ENCODE data around the gene CBL. TPM values are rescaled to one million over a fixed set of nuclear protein-coding genes. Genes with fewer than 3 reads are reported as not detected.
"Not testable (repeated sequence)": the region's sequence is repeated elsewhere in the genome, so short reads cannot be mapped to it uniquely, and the experiment has no call there.

The CBL gene
- total RNA-seq, 1 donor, result 9.0 TPM

DNA sequence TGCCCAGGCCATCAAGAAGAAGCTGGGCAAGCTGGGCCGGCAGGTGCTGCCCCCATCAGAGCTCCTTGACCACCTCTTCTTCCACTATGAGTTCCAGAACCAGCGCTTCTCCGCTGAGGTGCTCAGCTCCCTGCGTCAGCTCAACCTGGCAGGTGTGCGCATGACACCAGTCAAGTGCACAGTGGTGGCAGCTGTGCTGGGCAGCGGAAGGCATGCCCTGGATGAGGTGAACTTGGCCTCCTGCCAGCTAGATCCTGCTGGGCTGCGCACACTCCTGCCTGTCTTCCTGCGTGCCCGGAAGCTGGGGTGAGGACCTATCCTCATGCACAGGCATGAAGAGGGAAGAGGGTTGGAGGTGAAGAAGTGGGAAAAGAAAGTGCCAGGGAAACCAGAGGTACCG, 26.2 kb upstream of the CBL start:
- H4K20me1 ChIP-seq (ENCODE audit: insufficient read depth, low read length), result peaks cover under 1% of the 10 kb centered on the region
- H3K27me3 ChIP-seq (ENCODE audit: insufficient read depth, low read length), result no peaks in the 10 kb centered on the region
- H3K4me2 ChIP-seq (ENCODE audit: insufficient read depth, low read length), result no peak overlapping the region
- DNase-seq (ENCODE audit: insufficient read length, low spot score, missing footprints), result peak; percentile 42
- H3K36me3 ChIP-seq (ENCODE audit: insufficient read depth, low read length), result peaks cover 20% of the 10 kb centered on the region
- no peaks in the 10 kb centered on the region for H3K9me3 ChIP-seq (ENCODE audit: low read depth, low read length)
- H3K79me2 ChIP-seq (ENCODE audit: insufficient read depth, low read length), result no peaks in the 10 kb centered on the region
- H3K4me3 ChIP-seq (ENCODE audit: insufficient read depth, low read length), result no peak overlapping the region
- no peak overlapping the region for H2AFZ ChIP-seq (ENCODE audit: low read length)
- no peak overlapping the region for H3K27ac ChIP-seq (ENCODE audit: low read depth, low read length)
- TF ChIP-seq, protein P1, sequence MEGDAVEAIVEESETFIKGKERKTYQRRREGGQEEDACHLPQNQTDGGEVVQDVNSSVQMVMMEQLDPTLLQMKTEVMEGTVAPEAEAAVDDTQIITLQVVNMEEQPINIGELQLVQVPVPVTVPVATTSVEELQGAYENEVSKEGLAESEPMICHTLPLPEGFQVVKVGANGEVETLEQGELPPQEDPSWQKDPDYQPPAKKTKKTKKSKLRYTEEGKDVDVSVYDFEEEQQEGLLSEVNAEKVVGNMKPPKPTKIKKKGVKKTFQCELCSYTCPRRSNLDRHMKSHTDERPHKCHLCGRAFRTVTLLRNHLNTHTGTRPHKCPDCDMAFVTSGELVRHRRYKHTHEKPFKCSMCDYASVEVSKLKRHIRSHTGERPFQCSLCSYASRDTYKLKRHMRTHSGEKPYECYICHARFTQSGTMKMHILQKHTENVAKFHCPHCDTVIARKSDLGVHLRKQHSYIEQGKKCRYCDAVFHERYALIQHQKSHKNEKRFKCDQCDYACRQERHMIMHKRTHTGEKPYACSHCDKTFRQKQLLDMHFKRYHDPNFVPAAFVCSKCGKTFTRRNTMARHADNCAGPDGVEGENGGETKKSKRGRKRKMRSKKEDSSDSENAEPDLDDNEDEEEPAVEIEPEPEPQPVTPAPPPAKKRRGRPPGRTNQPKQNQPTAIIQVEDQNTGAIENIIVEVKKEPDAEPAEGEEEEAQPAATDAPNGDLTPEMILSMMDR (IDR thresholded peaks at IDR 0.05; ENCODE audit: extremely low read depth, low read depth, low read length), result no peak
- no peaks in the 10 kb centered on the region for H3K4me1 ChIP-seq (ENCODE audit: insufficient read depth, low read length)

DNA sequence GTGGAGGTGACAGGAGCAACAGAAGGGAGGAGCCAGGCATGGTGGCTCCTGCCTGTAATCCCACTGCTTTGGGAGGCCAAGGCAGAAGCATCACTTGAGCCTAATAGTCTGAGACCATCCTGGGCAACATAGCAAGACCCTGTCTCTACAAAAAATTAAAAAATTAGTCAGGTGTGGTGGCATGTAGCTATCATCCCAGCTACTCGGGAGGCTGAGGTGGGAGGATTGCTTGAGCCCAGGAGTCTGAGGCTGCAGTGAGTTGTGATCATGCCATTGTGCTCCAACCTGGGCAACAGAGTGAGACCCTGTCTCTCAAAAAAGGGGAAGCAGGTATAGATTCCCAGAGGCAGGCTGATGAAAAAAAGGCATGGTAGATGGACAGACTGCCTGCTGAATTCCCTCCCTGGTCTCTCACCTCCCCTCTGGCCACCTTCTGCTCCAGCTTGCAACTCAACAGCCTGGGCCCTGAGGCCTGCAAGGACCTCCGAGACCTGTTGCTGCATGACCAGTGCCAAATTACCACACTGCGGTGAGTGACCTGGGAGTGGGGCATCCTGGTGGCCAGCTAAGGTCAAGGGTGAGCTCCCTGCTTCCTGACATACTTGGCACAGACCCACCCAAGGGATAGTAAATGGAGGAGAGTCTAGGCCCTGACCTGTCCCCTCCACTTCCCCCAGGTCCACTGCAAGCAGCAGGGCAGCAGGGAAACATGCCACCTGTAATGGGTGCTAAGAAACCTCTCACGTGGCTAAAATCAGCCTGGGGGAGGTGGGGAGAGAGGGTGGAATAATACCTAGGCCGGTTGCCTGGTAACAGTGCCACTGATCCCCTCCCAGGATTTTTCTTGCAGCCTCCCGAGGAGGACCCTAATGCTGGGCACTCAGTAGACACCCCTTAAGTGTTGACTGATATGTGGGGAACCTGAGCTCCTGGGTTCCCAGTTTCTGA, 25.1 kb upstream of the CBL start:
- Histone ChIP-seq H4K20me1 (ENCODE audit: insufficient read depth, low read length) (no peaks in the 10 kb centered on the region), H3K4me2 (ENCODE audit: insufficient read depth, low read length) (no peak overlapping the region), H3K27me3 (ENCODE audit: insufficient read depth, low read length) (peaks cover 5% of the 10 kb centered on the region), H3K36me3 (ENCODE audit: insufficient read depth, low read length) (peaks cover 15% of the 10 kb centered on the region), H3K79me2 (ENCODE audit: insufficient read depth, low read length) (no peaks in the 10 kb centered on the region), H3K4me1 (ENCODE audit: insufficient read depth, low read length) (no peaks in the 10 kb centered on the region), H3K4me3 (ENCODE audit: insufficient read depth, low read length) (no peak overlapping the region), H3K27ac (ENCODE audit: low read depth, low read length) (no peak overlapping the region), H3K9me3 (ENCODE audit: low read depth, low read length) (no peaks in the 10 kb centered on the region), H2AFZ (ENCODE audit: low read length) (no peak overlapping the region)
- DNase-seq (ENCODE audit: insufficient read length, low spot score, missing footprints), result peak; percentile 55
- TF ChIP-seq, protein P1 (IDR thresholded peaks at IDR 0.05; ENCODE audit: extremely low read depth, low read depth, low read length), result no peak

DNA sequence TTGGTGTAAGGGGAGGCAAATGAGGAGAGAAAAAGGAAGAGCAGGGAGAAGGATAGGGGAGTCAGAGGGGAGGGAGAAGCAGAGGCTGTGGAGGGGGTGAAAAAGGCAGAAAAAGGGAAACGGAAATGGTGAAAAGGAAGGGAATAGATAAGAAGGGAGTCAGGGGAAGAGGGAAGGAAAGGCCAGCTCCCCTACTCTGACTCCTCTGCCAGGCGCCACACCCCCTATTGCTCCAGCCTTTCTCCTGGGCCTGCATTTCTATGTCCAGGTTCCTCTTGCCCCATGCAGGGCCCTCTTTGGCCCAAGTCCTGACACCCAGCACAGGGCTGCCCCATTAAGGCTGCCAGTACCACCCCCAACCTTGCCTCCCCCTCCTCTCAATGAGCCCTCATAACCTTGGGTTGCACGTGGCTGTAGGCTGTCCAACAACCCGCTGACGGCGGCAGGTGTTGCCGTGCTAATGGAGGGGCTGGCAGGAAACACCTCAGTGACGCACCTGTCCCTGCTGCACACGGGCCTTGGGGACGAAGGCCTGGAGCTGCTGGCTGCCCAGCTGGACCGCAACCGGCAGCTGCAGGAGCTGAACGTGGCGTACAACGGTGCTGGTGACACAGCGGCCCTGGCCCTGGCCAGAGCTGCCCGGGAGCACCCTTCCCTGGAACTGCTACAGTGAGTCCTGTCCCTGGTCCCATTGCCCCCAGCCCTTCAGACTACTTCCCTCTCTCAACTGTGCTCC, 24.3 kb upstream of the CBL start:
- Histone ChIP-seq H3K27ac (ENCODE audit: low read depth, low read length) (no peak overlapping the region), H3K27me3 (ENCODE audit: insufficient read depth, low read length) (peaks cover 10% of the 10 kb centered on the region), H4K20me1 (ENCODE audit: insufficient read depth, low read length) (no peaks in the 10 kb centered on the region), H3K4me2 (ENCODE audit: insufficient read depth, low read length) (no peak overlapping the region), H3K79me2 (ENCODE audit: insufficient read depth, low read length) (no peaks in the 10 kb centered on the region), H3K4me1 (ENCODE audit: insufficient read depth, low read length) (no peaks in the 10 kb centered on the region), H2AFZ (ENCODE audit: low read length) (no peak overlapping the region), H3K4me3 (ENCODE audit: insufficient read depth, low read length) (no peak overlapping the region), H3K9me3 (ENCODE audit: low read depth, low read length) (no peaks in the 10 kb centered on the region), H3K36me3 (ENCODE audit: insufficient read depth, low read length) (peaks cover 14% of the 10 kb centered on the region)
- TF ChIP-seq, protein P1 (IDR thresholded peaks at IDR 0.05; ENCODE audit: extremely low read depth, low read depth, low read length), result no peak
- DNase-seq (ENCODE audit: insufficient read length, low spot score, missing footprints), result peak; percentile 41

DNA sequence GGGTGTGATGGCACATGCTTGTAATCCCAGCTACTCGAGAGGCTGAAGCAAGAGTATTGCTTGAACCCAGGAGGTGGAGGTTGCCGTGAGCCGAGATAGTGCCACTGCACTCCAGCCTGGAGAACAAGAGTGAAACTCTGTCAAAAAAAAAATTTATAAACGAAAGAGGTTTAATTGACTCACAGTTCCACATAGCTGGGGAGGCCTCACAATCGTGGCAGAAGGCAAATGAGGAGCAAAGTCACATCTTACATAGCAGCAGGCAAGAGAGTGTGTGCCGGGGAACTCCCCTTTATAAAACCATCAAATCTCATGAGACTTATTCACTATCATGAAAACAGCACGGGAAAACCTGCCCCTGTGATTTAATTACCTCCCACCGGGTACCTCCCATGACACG, 21.7 kb upstream of the CBL start:
- H3K27me3 ChIP-seq (ENCODE audit: insufficient read depth, low read length), result peaks cover 17% of the 10 kb centered on the region
- not testable (repeated sequence) for H3K36me3 ChIP-seq (ENCODE audit: insufficient read depth, low read length); H3K79me2 ChIP-seq (ENCODE audit: insufficient read depth, low read length); H4K20me1 ChIP-seq (ENCODE audit: insufficient read depth, low read length); DNase-seq (ENCODE audit: insufficient read length, low spot score, missing footprints); H3K4me1 ChIP-seq (ENCODE audit: insufficient read depth, low read length); H2AFZ ChIP-seq (ENCODE audit: low read length); H3K4me2 ChIP-seq (ENCODE audit: insufficient read depth, low read length); H3K4me3 ChIP-seq (ENCODE audit: insufficient read depth, low read length); H3K9me3 ChIP-seq (ENCODE audit: low read depth, low read length); H3K27ac ChIP-seq (ENCODE audit: low read depth, low read length)

Data from osteoblast (primary cell).